B cell (primary cell): ENCODE results near the gene ADRM1.

ENCODE experiments used
- CTCF ChIP-seq: fragments of 200-600 bp; IDR thresholded peaks from one replicate; pipeline ENCODE4 v1.8.0; 2022; ENCODE audit warnings: antibody characterized with exemption, mild to moderate bottlenecking
- EZH2 ChIP-seq: IDR thresholded peaks from 2 replicates; pipeline ENCODE4 v1.6.1; 2012; ENCODE audit warnings: borderline replicate concordance, low read depth, mild to moderate bottlenecking, moderate library complexity, low read length; ENCODE audit not compliant: insufficient read depth, poor library complexity, severe bottlenecking

GRCh38 chr20:62304331-62305148 lies 1.7 kb downstream of the ADRM1 start:
- TF ChIP-seq CTCF: no peak
- no peak for TF ChIP-seq EZH2
